Measurements from ENCODE around the gene OXSM.

- TF ChIP-seq CTCF (IDR thresholded peaks at IDR 0.05; ENCODE audit: low read length) = no peak
- no peak for TF ChIP-seq EZH2 (optimal IDR thresholded peaks at IDR 0.05; ENCODE audit: low read depth, low read length)
- TF ChIP-seq EZH2phosphoT487 (IDR thresholded peaks at IDR 0.05; ENCODE audit: low read length) = no peak
Measured at GRCh38 chr3:25803833-25804232, 13.9 kb downstream of the OXSM start.
